Measurements from ENCODE around the gene TMUB1.

- peak; percentile 60 for TF ChIP-seq CTCF (IDR thresholded peaks at IDR 0.05; ENCODE audit: poor library complexity)
- TF ChIP-seq EZH2 (IDR thresholded peaks at IDR 0.05; ENCODE audit: borderline replicate concordance) = no peak
- no peak for TF ChIP-seq EZH2phosphoT487 (IDR thresholded peaks at IDR 0.05; ENCODE audit: low read depth, severe bottlenecking, unreplicated experiment)
Measured at GRCh38 chr7:151059367-151060112, 23.8 kb downstream of the TMUB1 start, which contains the start of gene SLC4A2.

All from hepatocyte (in vitro differentiated cells).